NCI-H345 (cell line): ENCODE results near the gene NR0B2.
"Not testable (repeated sequence)": the region's sequence is repeated elsewhere in the genome, so short reads cannot be mapped to it uniquely, and the experiment has no call there.

ENCODE experiments used
- DNase-seq: peaks from one replicate; lab custom pipeline; 2025; lab: John Stamatoyannopoulos, UW

NR0B2 gene

DNA sequence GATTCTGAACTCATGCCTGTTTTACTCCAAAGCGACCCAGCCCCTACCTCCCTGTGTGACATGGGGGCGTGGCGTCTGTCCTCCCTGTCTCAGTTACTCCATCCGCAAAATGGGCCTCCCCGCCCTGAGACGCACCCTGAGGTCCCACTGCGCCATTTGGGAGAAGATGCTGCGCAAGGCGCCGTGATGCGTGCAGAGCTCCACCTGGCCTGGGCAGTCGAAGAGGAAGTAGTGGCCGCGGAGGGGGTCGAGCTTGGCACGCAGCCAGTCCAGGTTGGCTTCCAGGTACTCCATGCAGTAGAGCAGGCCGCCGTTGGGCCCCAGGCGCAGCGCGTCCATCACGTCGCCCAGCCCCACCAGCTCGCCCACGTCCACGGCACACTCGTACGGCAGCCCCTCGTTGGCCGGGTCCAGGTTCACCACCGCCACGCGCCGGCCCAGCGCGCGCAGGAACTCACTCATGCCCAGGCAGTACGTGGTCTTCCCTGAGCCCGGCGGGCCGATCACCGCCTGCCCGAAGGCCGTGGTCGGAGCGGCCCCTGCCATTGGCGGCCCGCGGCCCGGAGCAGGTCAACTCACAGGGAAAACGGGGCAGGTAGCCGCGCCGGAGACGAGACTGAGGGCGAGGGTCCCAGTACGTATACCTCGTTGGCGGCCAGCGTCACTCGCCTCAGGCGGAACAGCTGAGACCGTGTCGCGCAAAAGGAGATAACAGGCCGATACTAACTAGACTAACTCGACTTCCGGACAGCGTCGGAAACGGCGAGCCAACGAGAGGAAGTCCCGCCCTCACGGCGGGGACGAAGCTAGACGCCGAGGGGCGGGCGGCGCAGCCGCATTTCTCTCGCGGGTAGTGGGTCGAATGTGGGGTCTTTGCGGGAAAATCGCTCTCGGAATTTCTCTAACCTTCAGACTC is 24.0 kb downstream of the NR0B2 start, which contains the start of gene GPN2:
TSS of gene GPN2 (minus strand) at position 733 of the 916 bp plus-strand sequence. CDS start at position 546, 187 bp downstream.
- peak; percentile 81 for DNase-seq

DNA sequence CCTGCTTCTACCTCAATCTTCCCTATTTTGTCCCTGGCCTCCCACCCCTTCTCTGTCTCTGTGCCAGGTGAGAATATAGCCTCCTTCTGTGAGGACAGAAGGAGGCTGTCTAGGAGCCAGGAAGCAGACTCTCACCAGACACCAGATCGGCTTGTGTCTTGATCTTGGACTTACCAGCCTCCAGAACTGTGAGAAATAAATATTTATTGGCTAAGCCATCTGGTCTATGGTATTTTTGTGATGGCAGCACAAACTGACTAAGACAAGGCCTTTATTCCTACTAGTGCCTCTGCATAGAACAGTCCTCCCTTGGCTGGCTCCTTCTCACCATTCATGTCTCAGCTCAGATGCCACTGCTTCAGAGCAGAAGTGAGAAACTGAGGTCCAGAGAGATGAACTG is 25.5 kb downstream of the NR0B2 start:
- no peak for DNase-seq

DNA sequence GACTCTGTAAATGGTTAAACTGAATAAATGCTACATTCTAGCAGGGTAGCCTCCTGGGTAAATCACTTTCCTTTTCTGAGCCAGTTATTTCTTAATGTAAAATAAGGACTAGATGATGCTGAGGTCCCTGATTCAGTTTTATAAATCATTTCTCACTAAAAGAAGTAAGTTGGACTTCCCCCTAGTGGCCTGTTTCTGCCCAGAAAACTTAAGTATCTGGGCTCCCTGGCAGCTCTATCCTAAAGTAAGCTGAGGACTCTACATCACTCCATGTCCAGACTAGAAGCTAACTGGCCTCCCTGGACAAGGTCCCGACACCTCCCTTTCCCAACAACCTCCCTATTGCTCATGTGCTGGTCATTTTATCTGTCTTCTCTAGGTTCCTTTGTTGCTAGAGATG is 26.6 kb downstream of the NR0B2 start:
- no peak for DNase-seq

DNA sequence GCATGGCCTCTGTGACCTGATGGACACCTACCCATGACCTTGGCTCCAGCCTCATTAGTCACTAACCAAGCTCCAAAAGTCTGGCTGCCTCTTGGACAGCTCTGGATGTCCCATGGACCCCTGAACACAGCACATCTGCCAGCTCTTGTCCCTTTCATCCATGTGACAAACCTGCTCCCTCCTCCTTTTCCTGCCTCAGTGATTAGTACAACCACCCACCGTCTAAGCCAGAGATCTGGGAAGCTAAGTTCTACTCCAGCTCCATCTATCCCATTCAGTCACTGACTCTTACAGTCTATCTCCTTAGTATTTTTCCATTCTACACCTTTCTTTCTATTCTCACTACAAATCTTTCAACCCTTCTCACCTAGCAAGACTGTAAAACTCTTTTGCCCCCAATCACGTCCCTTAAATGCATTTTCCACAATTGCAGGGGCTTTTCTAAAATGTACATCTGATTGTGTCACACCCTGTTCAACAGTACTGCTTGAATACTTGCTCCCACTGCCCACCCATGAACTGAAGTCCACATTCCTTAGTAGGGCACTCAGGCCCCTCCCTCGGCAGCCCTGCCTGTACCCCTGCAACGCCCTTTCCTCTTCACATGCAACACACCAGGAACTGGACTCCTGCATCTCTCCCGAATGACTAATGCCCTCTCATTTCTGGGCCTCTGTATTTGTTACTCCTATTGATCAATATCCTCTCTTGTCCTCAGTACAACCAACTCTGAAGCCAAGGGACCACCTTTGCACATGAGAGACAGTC is 30.9 kb downstream of the NR0B2 start:
- DNase-seq = no peak

DNA sequence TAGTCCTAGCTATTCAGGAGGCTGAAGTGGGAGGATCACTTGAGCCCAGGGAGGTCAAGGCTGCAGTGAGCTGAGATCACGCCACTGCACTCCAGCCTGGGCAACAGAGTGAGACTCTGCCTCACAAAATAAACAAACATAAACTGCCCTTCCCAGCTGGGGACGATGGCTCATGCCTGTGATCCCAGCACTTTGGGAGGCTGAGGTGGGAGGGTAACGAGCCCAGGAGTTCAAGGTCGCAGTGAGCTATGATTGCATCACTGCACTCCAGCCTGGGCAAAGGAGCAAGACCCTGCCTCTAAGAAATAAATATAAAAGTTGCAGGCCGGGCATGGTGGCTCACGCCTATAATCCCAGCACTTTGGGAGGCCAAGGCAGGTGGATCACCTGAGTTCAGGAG is 32.2 kb downstream of the NR0B2 start:
- not testable (repeated sequence) for DNase-seq

GRCh38 chr1:26879793-26880192 is 34.0 kb downstream of the NR0B2 start:
- DNase-seq = no peak

DNA sequence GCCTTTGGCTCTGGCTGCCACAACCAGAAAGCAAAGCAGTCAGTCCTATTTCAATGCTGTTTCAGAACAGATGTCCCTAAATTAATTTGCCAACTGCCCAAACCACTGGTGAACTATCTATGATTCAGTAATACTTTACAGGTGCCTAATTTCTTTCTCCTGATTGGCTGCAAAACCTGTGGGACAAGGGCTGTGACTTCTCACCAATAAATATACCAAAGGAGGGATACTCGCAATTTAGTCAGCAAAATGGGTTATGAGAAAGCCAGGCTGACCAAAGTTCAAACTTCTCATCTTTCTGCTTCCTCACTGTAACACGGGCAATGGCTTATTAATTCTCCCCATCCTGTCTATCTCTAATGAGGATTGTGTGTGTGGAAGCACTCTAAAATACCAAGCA is 36.4 kb downstream of the NR0B2 start:
- no peak for DNase-seq

DNA sequence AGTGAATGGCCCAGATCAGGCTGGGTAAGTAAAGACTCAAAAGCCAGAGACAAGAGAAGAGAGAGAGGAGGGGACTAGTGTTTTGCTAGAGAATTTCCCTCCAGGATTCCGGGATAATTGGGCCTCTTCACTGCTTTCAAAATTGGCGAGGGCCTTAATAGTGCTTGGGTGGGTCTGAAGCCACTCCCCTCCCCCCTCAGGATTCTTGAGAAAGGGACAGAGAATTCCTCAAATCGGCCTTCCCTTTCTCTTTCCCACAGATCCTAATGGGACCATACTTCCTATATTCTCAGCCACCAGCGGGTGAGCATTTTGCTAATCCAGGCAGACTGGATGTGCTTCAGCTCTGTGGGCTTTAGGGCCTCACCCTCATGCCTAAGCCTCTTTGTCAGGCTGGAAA is 38.9 kb downstream of the NR0B2 start:
- no peak for DNase-seq

GRCh38 chr1:26873097-26873496 is 40.7 kb downstream of the NR0B2 start:
- not testable (repeated sequence) for DNase-seq

GRCh38 chr1:26864610-26865480 is 48.9 kb downstream of the NR0B2 start:
- DNase-seq = peak; percentile 99

GRCh38 chr1:26863685-26864077 is 50.1 kb downstream of the NR0B2 start:
- DNase-seq = peak; percentile 55

DNA sequence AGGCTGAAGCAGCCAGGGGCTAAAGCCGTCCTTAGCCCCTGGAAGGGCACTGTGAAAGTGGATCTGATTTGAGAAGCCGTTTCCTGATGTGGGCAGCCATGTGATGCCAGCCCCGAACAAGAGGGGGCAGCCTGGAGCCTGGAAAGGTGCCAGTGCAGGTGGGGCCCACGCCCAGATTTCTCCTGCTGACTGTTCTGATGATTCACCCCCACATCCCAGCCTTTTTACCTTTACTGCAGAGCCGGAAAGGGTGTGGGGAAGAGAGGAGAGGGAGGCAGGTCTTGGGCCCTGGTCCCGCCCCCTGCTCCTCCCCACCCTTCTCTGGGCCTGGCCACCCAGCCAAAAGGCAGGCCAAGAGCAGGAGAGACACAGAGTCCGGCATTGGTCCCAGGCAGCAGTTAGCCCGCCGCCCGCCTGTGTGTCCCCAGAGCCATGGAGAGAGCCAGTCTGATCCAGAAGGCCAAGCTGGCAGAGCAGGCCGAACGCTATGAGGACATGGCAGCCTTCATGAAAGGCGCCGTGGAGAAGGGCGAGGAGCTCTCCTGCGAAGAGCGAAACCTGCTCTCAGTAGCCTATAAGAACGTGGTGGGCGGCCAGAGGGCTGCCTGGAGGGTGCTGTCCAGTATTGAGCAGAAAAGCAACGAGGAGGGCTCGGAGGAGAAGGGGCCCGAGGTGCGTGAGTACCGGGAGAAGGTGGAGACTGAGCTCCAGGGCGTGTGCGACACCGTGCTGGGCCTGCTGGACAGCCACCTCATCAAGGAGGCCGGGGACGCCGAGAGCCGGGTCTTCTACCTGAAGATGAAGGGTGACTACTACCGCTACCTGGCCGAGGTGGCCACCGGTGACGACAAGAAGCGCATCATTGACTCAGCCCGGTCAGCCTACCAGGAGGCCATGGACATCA is 50.7 kb downstream of the NR0B2 start, which contains the start of gene SFN:
TSS of gene SFN (plus strand) at position 369 of the 904 bp plus-strand sequence. CDS start at position 433, 64 bp downstream.
- DNase-seq = peak; percentile 97

- DNase-seq = peak; percentile 40
These were observed 51.8 kb downstream of the NR0B2 start for GRCh38 chr1:26861889-26862378.
